ENCODE data around the gene HAND1. TPM values are rescaled to one million over a fixed set of nuclear protein-coding genes. Genes with fewer than 3 reads are reported as not detected.

The HAND1 gene
- total and polyA plus RNA-seq, 5 donors = 1.8 to 9.2 (median 2.7) TPM

GRCh38 chr5:154470137-154470536, 7.9 kb downstream of the HAND1 start:
- no peaks in the 10 kb centered on the region for H3K27me3 ChIP-seq (ENCODE audit: control insufficient read depth, insufficient read depth)
- H3K4me3 ChIP-seq (ENCODE audit: low read length) = no peak overlapping the region
- peaks cover 4% of the 10 kb centered on the region for H3K4me1 ChIP-seq (ENCODE audit: control insufficient read depth, insufficient read depth, low read length)
- no peaks in the 10 kb centered on the region for H3K9me3 ChIP-seq (ENCODE audit: control insufficient read depth, low read length)
- ATAC-seq = no peak
- H3K27ac ChIP-seq (ENCODE audit: low read length) = no peak overlapping the region
- 37% methylated on average over 2 of the region's 2 CpGs for WGBS
- DNase-seq = no peak
- intact Hi-C loops (cut with DNase I) = loop anchor here in 1 of 4 donors (5.0 kb wide), 1 partner anchor 137 kb away; no protein-coding TSS in a partner anchor

GRCh38 chr5:154467655-154468354, 10.2 kb downstream of the HAND1 start:
- H3K27ac ChIP-seq (ENCODE audit: low read length) = no peak overlapping the region
- WGBS = 36% methylated on average over 18 of the region's 18 CpGs

GRCh38 chr5:154466671-154467070, 11.4 kb downstream of the HAND1 start:
- intact Hi-C loops (cut with DNase I) = loop anchor here in 2 of 4 donors (5.0 kb wide), 1 partner anchor 141 kb away; no protein-coding TSS in a partner anchor
- Histone ChIP-seq H3K4me3 (ENCODE audit: low read length) (no peak overlapping the region), H3K27ac (ENCODE audit: low read length) (no peak overlapping the region), H3K9me3 (ENCODE audit: control insufficient read depth, low read length) (no peaks in the 10 kb centered on the region), H3K4me1 (ENCODE audit: control insufficient read depth, insufficient read depth, low read length) (no peaks in the 10 kb centered on the region), H3K27me3 (ENCODE audit: control insufficient read depth, insufficient read depth) (no peaks in the 10 kb centered on the region)
- 80% methylated on average over 5 of the region's 5 CpGs for WGBS
- DNase-seq (no peak), ATAC-seq (no peak)

More at GRCh38 chr5:154467655-154468354, 10.2 kb downstream of the HAND1 start:
- no peak overlapping the region for H3K4me3 ChIP-seq (ENCODE audit: low read length)
- DNase-seq (peak; percentile 79 to 91 (median 90)), ATAC-seq (peak; percentile 87 to 93)
- intact Hi-C loops (cut with DNase I) = loop anchor here in 3 of 4 donors (2.0 to 5.0 kb wide), 2 partner anchors 139 to 141 kb away; no protein-coding TSS in a partner anchor
- no peaks in the 10 kb centered on the region for H3K9me3 ChIP-seq (ENCODE audit: control insufficient read depth, low read length)
- H3K27me3 ChIP-seq (ENCODE audit: control insufficient read depth, insufficient read depth) = no peaks in the 10 kb centered on the region
- no peaks in the 10 kb centered on the region for H3K4me1 ChIP-seq (ENCODE audit: control insufficient read depth, insufficient read depth, low read length)

- H3K4me3 ChIP-seq (ENCODE audit: low read length) = no peak overlapping the region
- H3K27ac ChIP-seq (ENCODE audit: low read length) = no peak overlapping the region
- DNase-seq (no peak), ATAC-seq (no peak)
- intact Hi-C loops (cut with DNase I) = loop anchor here in 2 of 4 donors (5.0 kb wide), 1 partner anchor 141 kb away; no protein-coding TSS in a partner anchor
- H3K4me1 ChIP-seq (ENCODE audit: control insufficient read depth, insufficient read depth, low read length) = no peaks in the 10 kb centered on the region
- 67% methylated on average over 5 of the region's 5 CpGs for WGBS
- H3K9me3 ChIP-seq (ENCODE audit: control insufficient read depth, low read length) = no peaks in the 10 kb centered on the region
- no peaks in the 10 kb centered on the region for H3K27me3 ChIP-seq (ENCODE audit: control insufficient read depth, insufficient read depth)
These were observed 11.9 kb downstream of the HAND1 start for GRCh38 chr5:154466147-154466546.

GRCh38 chr5:154465169-154465568, 12.9 kb downstream of the HAND1 start:
- no peaks in the 10 kb centered on the region for H3K4me1 ChIP-seq (ENCODE audit: control insufficient read depth, insufficient read depth, low read length)
- ATAC-seq (no peak), DNase-seq (no peak)
- H3K9me3 ChIP-seq (ENCODE audit: control insufficient read depth, low read length) = no peaks in the 10 kb centered on the region
- no peak overlapping the region for H3K27ac ChIP-seq (ENCODE audit: low read length)
- H3K27me3 ChIP-seq (ENCODE audit: control insufficient read depth, insufficient read depth) = no peaks in the 10 kb centered on the region
- H3K4me3 ChIP-seq (ENCODE audit: low read length) = no peak overlapping the region
- intact Hi-C loops (cut with DNase I) = loop anchor here in 2 of 4 donors (5.0 kb wide), 1 partner anchor 142 kb away; no protein-coding TSS in a partner anchor
- WGBS = 57% methylated on average over 6 of the region's 6 CpGs

GRCh38 chr5:154464438-154464837, 13.6 kb downstream of the HAND1 start:
- intact Hi-C loops (cut with DNase I) = no loop called here
- Histone ChIP-seq H3K27ac (ENCODE audit: low read length) (no peak overlapping the region), H3K27me3 (ENCODE audit: control insufficient read depth, insufficient read depth) (no peaks in the 10 kb centered on the region), H3K4me1 (ENCODE audit: control insufficient read depth, insufficient read depth, low read length) (peaks cover under 1% of the 10 kb centered on the region), H3K9me3 (ENCODE audit: control insufficient read depth, low read length) (no peaks in the 10 kb centered on the region), H3K4me3 (ENCODE audit: low read length) (no peak overlapping the region)
- DNase-seq = no peak
- 58% methylated on average over 1 of the region's 1 CpG for WGBS
- ATAC-seq = no peak

- Histone ChIP-seq H3K27ac (ENCODE audit: low read length) (no peak overlapping the region), H3K9me3 (ENCODE audit: control insufficient read depth, low read length) (no peaks in the 10 kb centered on the region), H3K4me3 (ENCODE audit: low read length) (no peak overlapping the region), H3K27me3 (ENCODE audit: control insufficient read depth, insufficient read depth) (no peaks in the 10 kb centered on the region), H3K4me1 (ENCODE audit: control insufficient read depth, insufficient read depth, low read length) (peaks cover 4% of the 10 kb centered on the region)
- ATAC-seq (no peak), DNase-seq (no peak)
- intact Hi-C loops (cut with DNase I) = no loop called here
- WGBS = 60% methylated on average over 6 of the region's 6 CpGs
These were observed 16.5 kb downstream of the HAND1 start for GRCh38 chr5:154461531-154461930.

- WGBS = 92% methylated on average over 4 of the region's 4 CpGs
- H3K4me3 ChIP-seq (ENCODE audit: low read length) = no peak overlapping the region
- H3K27me3 ChIP-seq (ENCODE audit: control insufficient read depth, insufficient read depth) = no peaks in the 10 kb centered on the region
- ATAC-seq (no peak), DNase-seq (no peak)
- peaks cover 4% of the 10 kb centered on the region for H3K4me1 ChIP-seq (ENCODE audit: control insufficient read depth, insufficient read depth, low read length)
- intact Hi-C loops (cut with DNase I) = no loop called here
- H3K27ac ChIP-seq (ENCODE audit: low read length) = no peak overlapping the region
- no peaks in the 10 kb centered on the region for H3K9me3 ChIP-seq (ENCODE audit: control insufficient read depth, low read length)
These were observed 17.9 kb downstream of the HAND1 start for GRCh38 chr5:154460172-154460571.

GRCh38 chr5:154459015-154459414, 19.0 kb downstream of the HAND1 start:
- Histone ChIP-seq H3K4me1 (ENCODE audit: control insufficient read depth, insufficient read depth, low read length) (peaks cover 4% of the 10 kb centered on the region), H3K27ac (ENCODE audit: low read length) (no peak overlapping the region), H3K9me3 (ENCODE audit: control insufficient read depth, low read length) (no peaks in the 10 kb centered on the region), H3K27me3 (ENCODE audit: control insufficient read depth, insufficient read depth) (no peaks in the 10 kb centered on the region), H3K4me3 (ENCODE audit: low read length) (no peak overlapping the region)
- intact Hi-C loops (cut with DNase I) = no loop called here
- DNase-seq = no peak
- ATAC-seq = no peak
- WGBS = 59% methylated on average over 3 of the region's 3 CpGs

GRCh38 chr5:154456540-154456939, 21.5 kb downstream of the HAND1 start:
- Histone ChIP-seq H3K9me3 (ENCODE audit: control insufficient read depth, low read length) (no peaks in the 10 kb centered on the region), H3K4me3 (ENCODE audit: low read length) (no peak overlapping the region), H3K4me1 (ENCODE audit: control insufficient read depth, insufficient read depth, low read length) (peaks cover 4% of the 10 kb centered on the region), H3K27ac (ENCODE audit: low read length) (no peak overlapping the region), H3K27me3 (ENCODE audit: control insufficient read depth, insufficient read depth) (no peaks in the 10 kb centered on the region)
- intact Hi-C loops (cut with DNase I) = no loop called here
- no peak for DNase-seq
- ATAC-seq = no peak
- 81% methylated on average over 3 of the region's 3 CpGs for WGBS

GRCh38 chr5:154455585-154455984, 22.4 kb downstream of the HAND1 start:
- Histone ChIP-seq H3K27ac (ENCODE audit: low read length) (no peak overlapping the region), H3K4me3 (ENCODE audit: low read length) (no peak overlapping the region), H3K9me3 (ENCODE audit: control insufficient read depth, low read length) (no peaks in the 10 kb centered on the region), H3K27me3 (ENCODE audit: control insufficient read depth, insufficient read depth) (no peaks in the 10 kb centered on the region), H3K4me1 (ENCODE audit: control insufficient read depth, insufficient read depth, low read length) (peaks cover 4% of the 10 kb centered on the region)
- ATAC-seq (no peak), DNase-seq (no peak)
- intact Hi-C loops (cut with DNase I) = no loop called here
- 82% methylated on average over 5 of the region's 5 CpGs for WGBS
